DLD1 (cell line): ENCODE data around the gene OR52D1.

Experiments
- in situ Hi-C: cut with HindIII; loops from 2 replicates; pipeline ENCODE4 v1.10.0; 2017; ENCODE audit warnings: low sequenced_read_pairs

OR52D1 gene

DNA sequence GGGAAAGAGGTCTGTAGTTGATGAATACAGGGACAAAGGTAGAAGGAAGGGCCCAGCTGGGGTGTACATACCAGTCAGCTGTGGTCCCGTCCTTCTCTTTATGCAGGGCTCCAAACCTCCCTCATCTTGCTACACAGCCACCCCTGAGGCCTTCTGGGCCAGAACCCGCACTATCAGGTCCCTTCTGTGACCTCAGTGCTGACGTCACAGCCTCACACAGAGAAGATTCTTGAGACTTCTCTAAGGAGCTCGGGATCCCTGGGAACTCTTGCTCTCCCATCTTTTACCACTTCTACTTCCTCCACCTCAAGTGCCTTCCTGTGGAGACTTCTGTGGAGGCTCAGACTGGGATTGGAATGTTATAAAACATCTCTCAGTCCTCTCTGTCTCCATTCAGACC is 21.3 kb downstream of the OR52D1 start, which contains the start of gene UBQLN3:
Gene UBQLN3, minus strand, starts transcription at position 155 of the 400 bp plus-strand sequence. CDS start 399 bp downstream, outside the sequence.
- in situ Hi-C loops, result no loop called here

DNA sequence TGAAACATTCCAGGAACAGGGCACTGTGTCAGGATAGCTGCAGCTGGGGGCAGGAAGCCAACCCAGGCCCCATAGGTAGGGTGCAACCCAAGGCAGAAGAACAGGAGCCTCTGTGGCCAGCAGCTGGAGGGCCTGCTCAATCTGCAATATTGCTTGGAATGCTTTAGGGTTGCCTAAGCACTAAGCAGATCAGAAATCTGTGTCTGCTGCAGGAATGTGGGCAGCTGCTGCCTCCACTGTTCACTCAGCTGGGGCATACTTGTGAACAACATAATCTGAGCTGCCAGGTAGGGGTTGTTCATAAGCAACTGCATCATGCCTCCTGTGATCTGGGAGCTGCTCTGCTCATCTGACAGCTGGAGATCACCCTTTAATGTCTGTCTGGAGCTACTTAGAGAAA is 26.4 kb downstream of the OR52D1 start:
- in situ Hi-C loops, result no loop called here

DNA sequence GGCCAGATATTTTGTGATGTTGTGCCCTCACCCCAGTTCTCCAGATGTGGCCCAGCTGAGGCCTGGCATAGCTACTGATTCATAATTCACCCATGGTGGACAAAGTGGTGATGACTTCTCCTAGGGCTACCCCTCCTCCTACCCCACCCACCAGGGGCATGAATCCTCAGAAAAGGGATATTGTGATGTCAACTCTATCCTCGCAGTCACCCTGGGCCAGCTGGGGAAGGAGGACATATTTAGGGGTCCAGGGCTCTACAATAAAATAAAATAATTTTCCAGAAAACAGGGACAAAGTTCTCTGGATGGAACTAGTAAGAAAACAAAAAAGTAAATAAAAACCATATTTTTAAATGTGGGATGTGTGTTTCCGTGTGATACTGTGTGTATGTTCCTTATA is 28.1 kb downstream of the OR52D1 start, which contains the start of gene UBQLNL:
Gene UBQLNL, minus strand, starts transcription at position 101 of the 400 bp plus-strand sequence. CDS start 258 bp downstream, outside the sequence.
- in situ Hi-C loops, result no loop called here

DNA sequence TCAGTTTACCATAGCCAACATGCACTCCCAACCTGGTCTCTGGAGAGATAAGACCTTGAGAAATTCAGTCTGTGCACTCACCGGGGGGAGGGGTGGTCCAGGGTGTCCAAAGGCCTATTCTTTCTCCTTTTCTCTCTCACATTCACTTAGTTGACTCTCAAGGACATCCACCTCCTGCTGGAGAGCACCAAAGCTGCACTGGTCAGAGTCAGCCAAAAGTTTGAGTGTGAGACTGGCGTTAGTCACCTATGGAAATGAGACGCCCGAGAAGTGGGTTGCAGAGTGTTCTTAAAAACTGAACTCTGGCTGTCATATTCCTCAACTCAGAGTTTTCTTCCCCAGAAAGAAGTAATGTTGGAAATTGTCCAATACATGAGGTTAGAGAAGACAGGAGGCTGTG is 33.1 kb downstream of the OR52D1 start:
- in situ Hi-C loops, result no loop called here

DNA sequence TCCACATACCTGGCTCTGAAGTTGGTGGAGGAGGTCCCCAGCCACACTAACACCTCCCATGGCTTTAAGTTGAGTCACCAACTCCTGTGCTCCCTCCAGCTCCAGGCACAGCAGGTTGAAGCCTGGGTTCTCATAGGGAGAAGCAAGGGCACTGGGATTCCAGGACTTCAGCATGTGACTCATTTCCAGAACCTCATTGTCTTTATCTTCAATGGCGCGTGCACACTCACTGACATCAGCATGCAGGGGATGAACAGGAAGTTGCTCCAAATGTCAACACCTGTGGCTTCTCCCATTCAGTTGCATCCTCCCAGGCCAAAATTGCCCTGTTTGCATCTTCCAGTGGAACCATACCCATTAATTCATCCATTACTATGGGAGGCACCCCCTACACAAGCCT is 33.8 kb downstream of the OR52D1 start:
- in situ Hi-C loops, result no loop called here

DNA sequence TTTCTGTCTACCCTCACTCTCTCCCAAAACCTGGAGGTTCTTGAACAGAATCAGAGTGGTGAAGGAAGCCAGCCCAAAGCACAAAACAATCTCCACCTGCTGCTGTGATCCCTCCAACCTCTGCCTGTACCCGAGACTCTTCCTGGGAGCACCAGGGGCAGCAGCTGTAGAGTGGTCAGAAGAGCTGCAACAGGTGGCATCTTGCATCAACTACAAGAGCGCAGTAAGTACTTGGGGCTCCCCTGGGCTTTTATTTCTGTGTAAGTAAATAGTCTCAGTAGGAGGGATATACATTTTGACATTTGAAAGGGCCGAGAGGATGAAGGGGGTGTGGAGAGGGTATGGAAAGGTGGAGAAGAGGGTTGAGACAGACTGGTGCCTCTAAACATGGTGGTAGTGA is 36.3 kb downstream of the OR52D1 start:
- in situ Hi-C loops, result no loop called here

DNA sequence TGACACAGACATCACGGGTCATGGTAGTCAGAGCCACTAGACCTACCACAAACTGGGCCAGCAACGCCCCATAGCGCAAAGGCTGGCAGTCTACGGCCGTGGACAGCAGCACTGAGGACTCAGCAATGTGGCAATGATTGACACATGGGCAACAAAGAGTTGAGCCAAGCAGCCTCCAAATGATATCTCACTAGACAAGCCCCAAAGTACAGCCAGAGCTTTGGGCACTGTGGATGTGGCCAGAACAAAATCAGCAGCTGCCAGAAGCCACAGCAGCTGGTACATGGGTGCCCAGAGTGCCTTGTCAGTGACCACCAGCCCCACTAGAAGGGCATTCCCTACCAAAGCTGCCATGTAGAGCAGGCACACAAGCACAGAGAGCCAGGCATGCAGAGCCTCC is 39.2 kb downstream of the OR52D1 start:
- in situ Hi-C loops, result no loop called here

DNA sequence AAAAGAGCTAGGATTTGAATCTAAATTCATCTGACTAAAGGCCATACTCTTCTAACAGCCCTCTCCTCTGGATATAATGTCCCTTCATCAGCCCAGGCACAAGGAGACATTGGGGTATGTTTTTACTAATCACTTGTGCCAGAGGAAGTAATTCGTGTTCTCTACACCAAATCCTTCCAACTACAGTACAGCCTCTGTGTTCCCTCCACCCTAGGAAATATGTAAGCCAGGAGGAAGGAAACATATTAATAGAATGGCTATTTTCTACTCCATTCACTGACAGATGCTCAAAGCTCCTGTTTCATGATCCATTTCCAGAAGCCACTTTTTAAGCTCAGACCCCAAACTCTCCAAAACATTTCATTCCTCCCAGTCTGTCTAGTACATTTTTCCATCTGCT is 40.0 kb downstream of the OR52D1 start:
- in situ Hi-C loops, result no loop called here

DNA sequence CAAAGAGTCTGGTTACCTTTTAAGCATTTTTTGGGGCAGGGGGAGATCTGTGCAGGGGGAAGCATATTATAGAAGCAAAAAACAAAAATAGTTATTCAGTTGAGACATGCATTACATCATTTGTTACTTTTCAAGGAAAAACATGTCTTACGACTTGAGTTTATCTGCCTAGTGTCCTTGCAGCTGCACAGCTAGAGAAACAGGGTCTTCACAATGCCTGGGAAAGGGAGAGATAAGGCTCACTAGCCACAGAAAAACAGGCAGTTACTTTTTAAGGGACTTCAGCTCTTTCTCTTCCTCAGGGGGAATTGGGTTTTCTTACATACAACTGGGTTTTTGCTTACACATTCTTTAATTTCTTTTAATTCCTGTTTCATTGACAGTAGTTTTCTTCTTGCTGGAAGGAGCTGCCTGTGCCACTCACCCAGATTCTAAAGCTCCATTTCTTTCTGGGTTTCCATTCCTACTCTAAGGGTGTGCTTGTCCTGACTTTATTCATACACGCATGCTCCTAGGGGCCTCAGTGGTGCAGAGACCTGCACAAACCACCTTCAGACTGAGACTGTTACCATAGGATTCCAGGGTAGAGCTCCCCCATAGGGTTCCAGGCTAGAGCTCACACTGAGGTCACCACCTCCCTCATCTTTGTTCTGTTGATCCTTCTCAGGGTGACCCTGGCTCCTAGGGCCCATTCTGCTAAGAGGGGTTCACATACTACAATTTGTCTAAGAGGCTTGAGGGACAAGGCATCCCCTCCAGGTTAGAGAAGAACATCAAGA is 42.8 kb downstream of the OR52D1 start:
- in situ Hi-C loops, result no loop called here

DNA sequence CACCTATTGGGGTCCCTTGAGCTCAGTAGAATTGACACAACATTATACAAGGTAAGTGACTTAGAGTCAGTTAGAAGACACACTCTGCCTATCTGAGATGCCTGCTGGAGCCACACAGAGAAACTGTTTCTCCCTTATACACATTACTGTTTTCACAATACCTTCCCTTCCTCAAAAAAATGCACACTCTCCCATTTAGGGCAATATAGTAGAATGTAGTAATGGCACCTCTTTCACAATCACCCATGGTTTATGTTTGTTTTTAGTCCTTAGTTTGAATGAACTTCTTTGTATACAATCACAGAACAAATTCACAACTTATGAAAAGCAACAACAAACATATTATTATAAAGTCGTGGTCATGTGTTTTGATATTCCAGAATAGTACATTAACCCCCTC is 45.6 kb downstream of the OR52D1 start:
- in situ Hi-C loops, result no loop called here

DNA sequence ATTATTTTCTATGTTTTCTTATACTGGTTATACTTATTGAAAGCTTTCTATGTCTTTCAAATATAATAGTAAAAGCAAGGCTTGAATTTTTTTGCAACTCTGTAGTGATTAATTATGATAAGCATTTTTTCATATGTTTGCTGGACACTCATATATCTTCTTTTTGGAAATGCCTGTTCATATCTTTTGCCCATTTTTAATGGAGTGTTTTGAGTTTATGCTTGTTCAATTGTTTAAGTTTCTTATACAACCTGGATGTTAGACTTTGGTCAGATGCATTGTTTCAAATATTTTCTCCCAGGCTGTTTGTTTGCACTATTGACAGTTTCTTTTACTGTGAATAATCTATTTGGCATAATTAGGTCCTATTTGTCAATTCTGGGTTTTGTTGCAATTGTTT is 48.0 kb downstream of the OR52D1 start:
- in situ Hi-C loops, result no loop called here
